ENCODE measurements around the gene SIGLEC6. TPM values are rescaled to one million over a fixed set of nuclear protein-coding genes. Genes with fewer than 3 reads are reported as not detected.
A peak's percentile ranks its signal among the peaks of the same experiment; 100 is the strongest.

Gene SIGLEC6
- total RNA-seq, result under 1 TPM in 7 of 10 donors, not detected in 3; 0.15 to 0.42 (median 0.21) TPM
- not detected for polyA plus RNA-seq
- long read RNA-seq, donor 1, result 0 reads
- long read RNA-seq, donor 2, result 0 reads
- long read RNA-seq, donor 3, result 0 reads

GRCh38 chr19:51531349-51532315 is at the start of gene SIGLEC6:
SIGLEC6 (minus strand) TSS chr19:51531670; CDS start chr19:51531648, 22 bp downstream.
- Histone ChIP-seq H3K4me3 (no peak within 1 kb of the TSS), H3K27ac (no peak within 1 kb of the TSS), H3K9me3 (peaks cover 0 to 14% (median 0%) of the 10 kb centered on the region in 11 donors), H3K27me3 (peaks cover 0 to 45% (median 31%) of the 10 kb centered on the region in 7 donors), H3K4me1 (no peaks in the 10 kb centered on the region), H3K36me3 (no peaks in the 10 kb centered on the region)
- peak; percentile 20 to 34 for DNase-seq
- TF ChIP-seq, protein P1, sequence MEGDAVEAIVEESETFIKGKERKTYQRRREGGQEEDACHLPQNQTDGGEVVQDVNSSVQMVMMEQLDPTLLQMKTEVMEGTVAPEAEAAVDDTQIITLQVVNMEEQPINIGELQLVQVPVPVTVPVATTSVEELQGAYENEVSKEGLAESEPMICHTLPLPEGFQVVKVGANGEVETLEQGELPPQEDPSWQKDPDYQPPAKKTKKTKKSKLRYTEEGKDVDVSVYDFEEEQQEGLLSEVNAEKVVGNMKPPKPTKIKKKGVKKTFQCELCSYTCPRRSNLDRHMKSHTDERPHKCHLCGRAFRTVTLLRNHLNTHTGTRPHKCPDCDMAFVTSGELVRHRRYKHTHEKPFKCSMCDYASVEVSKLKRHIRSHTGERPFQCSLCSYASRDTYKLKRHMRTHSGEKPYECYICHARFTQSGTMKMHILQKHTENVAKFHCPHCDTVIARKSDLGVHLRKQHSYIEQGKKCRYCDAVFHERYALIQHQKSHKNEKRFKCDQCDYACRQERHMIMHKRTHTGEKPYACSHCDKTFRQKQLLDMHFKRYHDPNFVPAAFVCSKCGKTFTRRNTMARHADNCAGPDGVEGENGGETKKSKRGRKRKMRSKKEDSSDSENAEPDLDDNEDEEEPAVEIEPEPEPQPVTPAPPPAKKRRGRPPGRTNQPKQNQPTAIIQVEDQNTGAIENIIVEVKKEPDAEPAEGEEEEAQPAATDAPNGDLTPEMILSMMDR (IDR thresholded peaks at IDR 0.05), result no peak
- peak in 7 of 8 donors; percentile 54 to 86 (median 66) for ATAC-seq
- intact Hi-C loops (cut with DNase I), result no loop called here
- WGBS, 2 donors, result 36 to 40% methylated on average over 25 of the region's 25 CpGs

DNA sequence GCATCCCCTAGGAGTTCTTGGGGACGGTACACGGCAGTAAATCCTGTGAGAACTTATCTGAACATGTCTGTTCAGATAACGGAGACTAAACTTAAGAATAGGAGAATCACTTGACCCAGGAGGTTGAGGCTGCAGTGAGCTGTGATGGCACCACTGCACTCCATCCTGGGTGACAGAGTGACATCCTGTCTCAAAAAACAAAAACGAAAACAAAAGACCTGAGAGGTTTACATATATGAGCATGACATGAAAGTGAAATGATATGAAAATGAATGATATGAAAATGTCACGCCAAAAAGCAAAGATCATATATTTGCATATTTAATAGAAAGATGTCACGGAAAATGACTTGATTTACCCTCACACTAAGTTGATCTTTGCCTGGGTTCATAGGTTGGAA is 45.4 kb upstream of the SIGLEC6 start:
- H3K27me3 ChIP-seq, result no peaks in the 10 kb centered on the region
- 91 to 94% methylated on average over 6 of the region's 6 CpGs for WGBS, 2 donors
- intact Hi-C loops (cut with DNase I), result no loop called here
- peaks cover 0 to 18% (median 14%) of the 10 kb centered on the region in 9 donors for H3K4me1 ChIP-seq
- H3K36me3 ChIP-seq, result peaks cover 0 to 91% (median 13%) of the 10 kb centered on the region in 9 donors
- no peak overlapping the region for H3K27ac ChIP-seq
- ATAC-seq, result no peak
- DNase-seq, result no peak
- no peaks in the 10 kb centered on the region for H3K9me3 ChIP-seq
- TF ChIP-seq, protein P1 (IDR thresholded peaks at IDR 0.05), result no peak
- no peak overlapping the region for H3K4me3 ChIP-seq

- no peak for ATAC-seq
- Histone ChIP-seq H3K27me3 (peaks cover 0 to 5% (median 0%) of the 10 kb centered on the region in 7 donors), H3K4me3 (no peak overlapping the region), H3K4me1 (peaks cover 0 to 26% (median 17%) of the 10 kb centered on the region in 9 donors), H3K27ac (no peak overlapping the region), H3K36me3 (peaks cover 0 to 58% (median 6%) of the 10 kb centered on the region in 9 donors), H3K9me3 (no peaks in the 10 kb centered on the region)
- TF ChIP-seq, protein P1 (IDR thresholded peaks at IDR 0.05), result no peak
- intact Hi-C loops (cut with DNase I), result no loop called here
- no peak for DNase-seq
- WGBS, 2 donors, result 86 to 90% methylated on average over 3 of the region's 3 CpGs
Observed at GRCh38 chr19:51573331-51573730, 41.9 kb upstream of the SIGLEC6 start.

- DNase-seq, result no peak
- H3K4me3 ChIP-seq, result no peak overlapping the region
- peaks cover 0 to 26% (median 17%) of the 10 kb centered on the region in 9 donors for H3K4me1 ChIP-seq
- no peak overlapping the region for H3K27ac ChIP-seq
- H3K36me3 ChIP-seq, result peaks cover 0 to 54% (median 6%) of the 10 kb centered on the region in 9 donors
- TF ChIP-seq, protein P1 (IDR thresholded peaks at IDR 0.05), result no peak
- ATAC-seq, result no peak
- WGBS, 2 donors, result 96 to 98% methylated on average over 4 of the region's 4 CpGs
- peaks cover 0 to 7% (median 0%) of the 10 kb centered on the region in 7 donors for H3K27me3 ChIP-seq
- H3K9me3 ChIP-seq, result no peaks in the 10 kb centered on the region
- intact Hi-C loops (cut with DNase I), result no loop called here
Observed at GRCh38 chr19:51572908-51573307, 41.4 kb upstream of the SIGLEC6 start.
